Sigmoid colon (tissue), 7 donors: ENCODE measurements around the gene KISS1. TPM values are rescaled to one million over a fixed set of nuclear protein-coding genes. Genes with fewer than 3 reads are reported as not detected.

ENCODE experiments used
- DNase-seq: peaks from one replicate; pipeline ENCODE4 v3.0.0-alpha.2; 2019
- H3K27ac ChIP-seq, 4 donors: fragments of 200-600 bp; sonication (generic); one replicate each; pipeline ENCODE4 v1.5.1; 2016 to 2019; ENCODE audit warnings: mild to moderate bottlenecking in 1 of 4
- H3K27me3 ChIP-seq, 3 donors: fragments of 200-600 bp; sonication (generic); one replicate each; pipeline ENCODE4 v1.5.1; 2019; ENCODE audit warnings: mild to moderate bottlenecking in 1 of 3
- H3K36me3 ChIP-seq, 4 donors: fragments of 200-600 bp; sonication (generic); one replicate each; pipeline ENCODE4 v1.5.1; 2016 to 2019
- H3K4me1 ChIP-seq, 4 donors: fragments of 200-600 bp; sonication (generic); one replicate each; pipeline ENCODE4 v1.5.1; 2017 to 2019
- H3K4me3 ChIP-seq, 4 donors: fragments of 200-600 bp; sonication (generic); one replicate each; pipeline ENCODE4 v1.5.1; 2017 to 2019; ENCODE audit warnings: mild to moderate bottlenecking in 2 of 4, moderate library complexity in 1 of 4
- H3K9me3 ChIP-seq, 4 donors: fragments of 200-600 bp in 3 of 4; sonication (generic) in 3 of 4; one replicate each; pipeline versions ENCODE4 v1.5.1 to v1.6.1; 2013 to 2019
- EP300 ChIP-seq, 4 donors: sonication (generic); formaldehyde crosslinking; IDR thresholded peaks; one replicate each; pipeline ENCODE4 v1.6.1; 2017; ENCODE audit warnings: antibody characterized with exemption in 4 of 4
- POLR2A ChIP-seq, 2 donors: fragments of 450-650 bp; IDR thresholded peaks; one replicate each; pipeline ENCODE4 v1.6.1; 2016; ENCODE audit warnings: antibody characterized with exemption in 2 of 2, mild to moderate bottlenecking in 2 of 2, moderate library complexity in 2 of 2
- POLR2AphosphoS5 ChIP-seq, 4 donors: sonication (generic); formaldehyde crosslinking; IDR thresholded peaks; one replicate each; pipeline ENCODE4 v1.6.1; 2017; ENCODE audit warnings: antibody characterized with exemption in 4 of 4
- WGBS, 2 donors: extraction: QIAGEN DNeasy Blood & Tissue Kit; methylation state at CpG; one replicate each; pipeline ENCODE4 v1.1.7; 2013; 5-methylcytosine and 5-hydroxymethylcytosine counted together
- intact Hi-C: fragments of 100-400 bp; cut with DNase I; formaldehyde crosslinking; loops from one replicate; pipeline ENCODE4 v1.15.1; 2023
- polyA plus RNA-seq, 3 donors: library from polyadenylated mRNA; stranded (reverse); fragments of 200-250 nt; gene quantifications; one replicate each; pipeline ENCODE4 v1.2.3, GENCODE V29; 2013
- total RNA-seq, 4 donors: library from RNA; depleted of rRNA; stranded (reverse); fragments of >200 nt; gene quantifications; one replicate each; pipeline ENCODE4 v1.1.0, GENCODE V29; 2016
- TF ChIP-seq, protein P1 (sequence below), 4 experiments: fragments of 450-650 bp in 3 of 4; fragments of 200-600 bp in 1 of 4; IDR thresholded peaks; one replicate each; pipeline ENCODE4 v1.5.1; 2016 to 2019; ENCODE audit warnings: antibody characterized with exemption in 4 of 4, mild to moderate bottlenecking in 3 of 4, moderate library complexity in 2 of 4
- donor health status: healthy with polysubstance abuse.
- donor health status: Bipolar disorder and iron deficiency.
- donor health status: healthy.

KISS1 gene
- total and polyA plus RNA-seq, 7 donors, result 1.2 TPM; not detected in 6

DNA sequence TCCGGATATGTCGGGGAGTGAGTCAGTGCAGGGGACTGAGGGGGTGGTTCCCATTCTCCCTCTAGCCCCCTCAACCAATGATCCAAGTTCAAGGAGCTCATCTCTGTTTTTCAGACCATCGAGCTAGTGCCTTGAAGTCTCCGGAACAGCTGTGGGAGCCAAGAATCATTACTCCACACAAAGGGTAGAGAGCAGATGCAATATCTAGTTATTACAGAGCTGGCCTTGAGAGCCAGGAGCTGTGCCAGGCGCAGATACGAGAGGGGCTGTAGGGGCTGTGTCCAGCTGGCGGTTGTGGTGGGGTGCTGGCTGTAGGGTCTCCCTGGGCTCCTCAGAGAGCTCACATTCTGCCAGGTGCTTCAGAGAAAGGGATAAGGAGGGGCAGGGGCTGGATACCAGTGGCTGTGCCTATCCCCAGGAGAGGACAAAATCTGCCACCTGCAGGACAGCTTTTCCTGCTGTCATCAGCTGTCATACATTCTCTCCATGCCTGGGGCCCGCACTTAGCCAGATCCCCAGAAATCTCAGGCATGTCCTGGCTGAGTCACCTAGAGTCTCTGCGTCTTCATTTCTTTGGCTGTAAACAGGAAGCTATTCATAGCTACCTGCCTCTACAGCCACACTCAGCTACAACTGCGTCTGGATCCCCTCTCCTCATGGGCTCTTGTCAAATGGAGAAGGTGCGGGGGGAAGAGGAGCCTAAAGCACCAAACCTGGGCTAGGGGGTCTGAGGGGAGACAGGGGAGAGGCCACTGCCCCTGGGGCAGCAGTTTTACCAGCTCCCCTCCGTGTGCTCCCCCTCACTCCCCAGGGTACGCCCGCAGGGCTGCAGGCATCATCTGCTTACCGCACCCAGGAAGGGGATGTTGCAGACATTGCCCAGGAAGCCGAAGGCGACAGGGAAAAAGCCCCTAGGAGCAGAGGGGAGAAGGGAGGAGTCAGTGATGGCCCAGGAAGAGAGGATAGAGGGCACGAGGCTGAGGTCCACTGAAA, 2.4 kb upstream of the KISS1 start:
- intact Hi-C loops, result no loop called here
- DNase-seq, result no peak
- no peaks in the 10 kb centered on the region for H3K4me1 ChIP-seq
- WGBS, 2 donors, result 53 to 70% methylated on average over 18 of the region's 18 CpGs
- TF ChIP-seq EP300 (IDR thresholded peaks at IDR 0.05) (no peak), POLR2A (IDR thresholded peaks at IDR 0.05) (no peak), POLR2AphosphoS5 (IDR thresholded peaks at IDR 0.05) (no peak)
- TF ChIP-seq, protein P1, sequence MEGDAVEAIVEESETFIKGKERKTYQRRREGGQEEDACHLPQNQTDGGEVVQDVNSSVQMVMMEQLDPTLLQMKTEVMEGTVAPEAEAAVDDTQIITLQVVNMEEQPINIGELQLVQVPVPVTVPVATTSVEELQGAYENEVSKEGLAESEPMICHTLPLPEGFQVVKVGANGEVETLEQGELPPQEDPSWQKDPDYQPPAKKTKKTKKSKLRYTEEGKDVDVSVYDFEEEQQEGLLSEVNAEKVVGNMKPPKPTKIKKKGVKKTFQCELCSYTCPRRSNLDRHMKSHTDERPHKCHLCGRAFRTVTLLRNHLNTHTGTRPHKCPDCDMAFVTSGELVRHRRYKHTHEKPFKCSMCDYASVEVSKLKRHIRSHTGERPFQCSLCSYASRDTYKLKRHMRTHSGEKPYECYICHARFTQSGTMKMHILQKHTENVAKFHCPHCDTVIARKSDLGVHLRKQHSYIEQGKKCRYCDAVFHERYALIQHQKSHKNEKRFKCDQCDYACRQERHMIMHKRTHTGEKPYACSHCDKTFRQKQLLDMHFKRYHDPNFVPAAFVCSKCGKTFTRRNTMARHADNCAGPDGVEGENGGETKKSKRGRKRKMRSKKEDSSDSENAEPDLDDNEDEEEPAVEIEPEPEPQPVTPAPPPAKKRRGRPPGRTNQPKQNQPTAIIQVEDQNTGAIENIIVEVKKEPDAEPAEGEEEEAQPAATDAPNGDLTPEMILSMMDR (IDR thresholded peaks at IDR 0.05), result no peak
- H3K4me3 ChIP-seq, result no peak overlapping the region
- H3K27me3 ChIP-seq, result peaks cover 0 to 53% (median 0%) of the 10 kb centered on the region in 3 donors
- no peaks in the 10 kb centered on the region for H3K36me3 ChIP-seq
- no peak overlapping the region for H3K27ac ChIP-seq
- no peaks in the 10 kb centered on the region for H3K9me3 ChIP-seq

DNA sequence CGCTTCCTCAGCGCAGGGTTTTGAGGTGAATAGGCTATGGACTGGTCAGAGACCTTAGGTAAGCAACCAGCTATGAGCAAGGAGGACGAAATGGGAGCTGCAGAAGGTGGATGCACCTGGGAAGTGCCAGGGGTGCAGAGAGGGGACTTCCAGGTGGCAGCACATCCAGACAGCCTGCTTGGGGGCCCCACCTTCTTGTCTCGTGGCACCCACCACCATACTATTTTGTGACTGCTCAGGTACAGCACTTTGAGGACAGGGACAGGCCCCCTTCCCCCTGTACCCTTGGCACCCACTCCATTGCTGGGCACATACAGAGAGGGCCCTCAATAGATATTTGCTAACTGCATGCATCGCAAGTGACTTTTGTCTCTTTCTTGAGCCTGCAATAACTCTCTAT, 777 bp upstream of the KISS1 start:
- peaks cover 0 to 53% (median 0%) of the 10 kb centered on the region in 3 donors for H3K27me3 ChIP-seq
- no peaks in the 10 kb centered on the region for H3K9me3 ChIP-seq
- H3K4me1 ChIP-seq, result no peaks in the 10 kb centered on the region
- intact Hi-C loops, result no loop called here
- no peaks in the 10 kb centered on the region for H3K36me3 ChIP-seq
- no peak overlapping the region for H3K27ac ChIP-seq
- whole genome bisulfite sequencing, 2 donors, result 80 to 82% methylated on average over 5 of the region's 5 CpGs
- no peak for DNase-seq
- TF ChIP-seq, protein P1 (IDR thresholded peaks at IDR 0.05), result no peak
- TF ChIP-seq POLR2A (IDR thresholded peaks at IDR 0.05) (no peak), POLR2AphosphoS5 (IDR thresholded peaks at IDR 0.05) (no peak), EP300 (IDR thresholded peaks at IDR 0.05) (no peak)
- H3K4me3 ChIP-seq, result no peak overlapping the region

DNA sequence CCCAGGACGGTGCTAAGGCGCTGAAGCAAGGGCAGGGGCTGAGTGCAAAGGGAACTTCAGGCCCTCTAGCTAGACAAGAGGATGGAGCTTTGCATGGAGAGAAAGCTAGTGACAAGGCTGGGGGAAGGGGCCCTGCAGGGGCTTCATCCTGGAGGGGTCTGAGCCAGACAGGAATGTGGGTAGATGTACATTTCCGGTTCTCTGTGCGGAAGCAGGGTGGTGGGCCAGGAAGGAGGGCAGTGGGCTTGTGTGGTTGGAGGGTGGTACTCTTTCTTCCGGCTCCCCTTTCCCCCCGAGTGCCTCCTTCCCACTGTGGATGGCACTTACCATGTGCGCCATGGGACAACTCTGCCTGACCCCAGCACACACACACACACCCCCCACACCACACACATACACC, 1.5 kb downstream of the KISS1 start:
- Histone ChIP-seq H3K27me3 (peaks cover 1 to 58% (median 6%) of the 10 kb centered on the region in 3 donors), H3K4me1 (peaks cover 0 to 7% (median 0%) of the 10 kb centered on the region in 4 donors), H3K9me3 (no peaks in the 10 kb centered on the region), H3K36me3 (no peaks in the 10 kb centered on the region), H3K4me3 (no peak overlapping the region), H3K27ac (no peak overlapping the region)
- intact Hi-C loops, result no loop called here
- TF ChIP-seq, protein P1 (IDR thresholded peaks at IDR 0.05), result no peak
- TF ChIP-seq POLR2A (IDR thresholded peaks at IDR 0.05) (no peak), POLR2AphosphoS5 (IDR thresholded peaks at IDR 0.05) (no peak), EP300 (IDR thresholded peaks at IDR 0.05) (no peak)
- DNase-seq, result no peak
- 59 to 88% methylated on average over 7 of the region's 7 CpGs for WGBS, 2 donors

DNA sequence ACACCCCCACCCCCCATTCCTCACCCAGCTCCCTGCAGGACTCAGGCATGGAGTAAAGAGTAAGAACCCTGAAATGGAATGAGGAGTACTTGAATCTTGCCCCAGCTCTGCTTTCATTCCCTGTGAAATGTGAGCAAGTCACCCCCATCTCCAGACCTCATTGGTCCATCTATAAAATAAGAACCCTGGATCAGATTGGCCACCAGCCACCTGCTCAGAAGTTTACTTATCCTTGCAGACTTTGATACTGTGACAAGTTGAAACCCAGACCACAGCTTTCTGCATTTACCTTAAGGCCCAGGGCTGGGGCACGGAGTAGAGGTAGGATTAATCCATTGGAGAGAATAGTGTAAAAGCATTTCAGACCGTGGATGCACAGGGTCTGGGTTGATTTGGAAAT, 2.2 kb downstream of the KISS1 start:
- Histone ChIP-seq H3K4me1 (peaks cover 0 to 7% (median 0%) of the 10 kb centered on the region in 4 donors), H3K36me3 (no peaks in the 10 kb centered on the region), H3K9me3 (no peaks in the 10 kb centered on the region), H3K27ac (no peak overlapping the region), H3K27me3 (peaks cover 6 to 59% (median 8%) of the 10 kb centered on the region in 3 donors), H3K4me3 (no peak overlapping the region)
- WGBS, 2 donors, result 22 to 75% methylated on average over 2 of the region's 2 CpGs
- intact Hi-C loops, result no loop called here
- TF ChIP-seq, protein P1 (IDR thresholded peaks at IDR 0.05), result no peak
- TF ChIP-seq EP300 (IDR thresholded peaks at IDR 0.05), result no peak
- no peak for DNase-seq
